Mesothelial cell of epicardium (in vitro differentiated cells): ENCODE results near the gene FAM222A. TPM values are rescaled to one million over a fixed set of nuclear protein-coding genes. Genes with fewer than 3 reads are reported as not detected.

ENCODE experiments used
- DNase-seq, 2 experiments: peaks; one replicate each; pipeline ENCODE4 v3.0.0; 2021; ENCODE audit warnings: low spot score in 2 of 2; ENCODE audit not compliant: unreplicated experiment in 2 of 2
- H3K27ac Mint-ChIP-seq: 2 replicates; pipeline ENCODE4 v1.8.0; 2021; ENCODE audit warnings: mixed read lengths
- H3K27me3 Mint-ChIP-seq: 2 replicates; pipeline ENCODE4 v1.8.0; 2021; ENCODE audit warnings: low read depth, mixed read lengths
- H3K36me3 Mint-ChIP-seq: 2 replicates; pipeline ENCODE4 v1.8.0; 2021; ENCODE audit warnings: mixed read lengths
- H3K4me1 Mint-ChIP-seq: 2 replicates; pipeline ENCODE4 v1.8.0; 2021; ENCODE audit warnings: mixed read lengths
- H3K4me3 Mint-ChIP-seq: 2 replicates; pipeline ENCODE4 v1.8.0; 2021; ENCODE audit warnings: mild to moderate bottlenecking, moderate library complexity, mixed read lengths
- H3K9me3 Mint-ChIP-seq: 2 replicates; pipeline ENCODE4 v1.8.0; 2021; ENCODE audit warnings: mixed read lengths
- total RNA-seq: library from RNA; stranded (reverse); gene quantifications from 3 replicates; pipeline ENCODE4 v1.2.1, GENCODE V29; 2021
- TF ChIP-seq, protein P1 (sequence below): fragments of 200-600 bp; sonication (generic); IDR thresholded peaks from one replicate; pipeline ENCODE4 v1.5.0; 2021; ENCODE audit warnings: antibody characterized with exemption; ENCODE audit not compliant: unreplicated experiment

The FAM222A gene
- total RNA-seq, 1 donor from 2014 or later: 1.1 TPM

DNA sequence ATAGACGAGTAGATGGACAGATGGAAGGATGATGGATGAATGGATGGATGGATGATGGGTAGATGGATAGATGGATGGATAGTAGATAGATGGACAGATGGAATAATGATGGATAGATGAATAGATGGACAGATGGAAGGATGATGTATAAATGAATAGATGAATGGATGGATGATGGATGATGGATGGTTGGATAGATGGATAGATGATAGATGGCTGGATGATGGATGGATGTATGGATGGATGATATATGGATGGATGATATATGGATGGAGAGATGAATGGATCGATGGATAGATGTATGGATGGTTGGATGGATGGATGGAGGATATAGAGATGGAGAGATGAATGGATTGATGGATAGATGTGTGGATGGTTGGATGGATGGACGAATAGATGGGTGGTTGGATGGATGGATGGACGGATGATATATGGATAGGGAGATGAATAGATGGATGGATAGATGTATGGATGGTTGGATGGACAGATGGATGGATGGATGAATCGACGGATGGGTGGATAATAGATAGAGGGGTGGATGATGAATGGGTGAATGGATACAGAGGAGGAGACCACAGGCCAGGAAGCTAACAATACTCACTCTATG, 100.3 kb downstream of the FAM222A start:
- no peak for DNase-seq
- Mint-ChIP-seq H3K9me3 (no peaks in the 10 kb centered on the region), H3K4me1 (peaks cover 3% of the 10 kb centered on the region), H3K27me3 (no peaks in the 10 kb centered on the region), H3K4me3 (no peak overlapping the region), H3K27ac (no peak overlapping the region), H3K36me3 (no peaks in the 10 kb centered on the region)
- TF ChIP-seq, protein P1, sequence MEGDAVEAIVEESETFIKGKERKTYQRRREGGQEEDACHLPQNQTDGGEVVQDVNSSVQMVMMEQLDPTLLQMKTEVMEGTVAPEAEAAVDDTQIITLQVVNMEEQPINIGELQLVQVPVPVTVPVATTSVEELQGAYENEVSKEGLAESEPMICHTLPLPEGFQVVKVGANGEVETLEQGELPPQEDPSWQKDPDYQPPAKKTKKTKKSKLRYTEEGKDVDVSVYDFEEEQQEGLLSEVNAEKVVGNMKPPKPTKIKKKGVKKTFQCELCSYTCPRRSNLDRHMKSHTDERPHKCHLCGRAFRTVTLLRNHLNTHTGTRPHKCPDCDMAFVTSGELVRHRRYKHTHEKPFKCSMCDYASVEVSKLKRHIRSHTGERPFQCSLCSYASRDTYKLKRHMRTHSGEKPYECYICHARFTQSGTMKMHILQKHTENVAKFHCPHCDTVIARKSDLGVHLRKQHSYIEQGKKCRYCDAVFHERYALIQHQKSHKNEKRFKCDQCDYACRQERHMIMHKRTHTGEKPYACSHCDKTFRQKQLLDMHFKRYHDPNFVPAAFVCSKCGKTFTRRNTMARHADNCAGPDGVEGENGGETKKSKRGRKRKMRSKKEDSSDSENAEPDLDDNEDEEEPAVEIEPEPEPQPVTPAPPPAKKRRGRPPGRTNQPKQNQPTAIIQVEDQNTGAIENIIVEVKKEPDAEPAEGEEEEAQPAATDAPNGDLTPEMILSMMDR: no peak

DNA sequence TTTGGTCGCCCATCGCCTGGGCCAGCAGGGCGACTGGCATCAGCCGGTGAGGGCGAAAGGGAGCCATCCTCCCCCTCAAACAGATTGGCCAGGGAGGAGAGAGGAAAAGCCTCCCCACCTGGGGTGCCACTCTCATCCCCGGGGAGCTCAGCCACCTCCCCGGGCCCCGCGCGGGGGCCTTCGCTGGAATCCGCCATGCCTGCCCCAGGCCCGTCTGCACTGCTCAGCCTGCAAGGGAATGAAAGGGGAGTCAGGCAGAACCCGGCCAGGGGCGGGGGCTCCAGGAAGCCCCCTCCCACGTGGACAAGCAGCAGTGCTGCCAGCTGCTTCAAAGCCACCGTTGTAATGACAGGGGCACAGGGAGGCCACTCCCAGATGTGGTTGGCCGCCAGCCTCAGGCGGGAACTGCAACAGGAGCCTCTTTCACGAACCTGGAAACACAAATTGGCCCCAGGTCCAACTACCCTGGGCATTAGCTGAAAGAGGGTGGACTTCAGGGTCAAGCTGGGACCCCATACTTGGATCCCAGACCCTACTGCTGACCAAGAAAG, 101.0 kb downstream of the FAM222A start:
- no peak overlapping the region for H3K27ac Mint-ChIP-seq
- peaks cover 8% of the 10 kb centered on the region for H3K4me1 Mint-ChIP-seq
- TF ChIP-seq, protein P1: no peak
- H3K36me3 Mint-ChIP-seq: no peaks in the 10 kb centered on the region
- DNase-seq: no peak
- no peaks in the 10 kb centered on the region for H3K9me3 Mint-ChIP-seq
- no peaks in the 10 kb centered on the region for H3K27me3 Mint-ChIP-seq
- no peak overlapping the region for H3K4me3 Mint-ChIP-seq

DNA sequence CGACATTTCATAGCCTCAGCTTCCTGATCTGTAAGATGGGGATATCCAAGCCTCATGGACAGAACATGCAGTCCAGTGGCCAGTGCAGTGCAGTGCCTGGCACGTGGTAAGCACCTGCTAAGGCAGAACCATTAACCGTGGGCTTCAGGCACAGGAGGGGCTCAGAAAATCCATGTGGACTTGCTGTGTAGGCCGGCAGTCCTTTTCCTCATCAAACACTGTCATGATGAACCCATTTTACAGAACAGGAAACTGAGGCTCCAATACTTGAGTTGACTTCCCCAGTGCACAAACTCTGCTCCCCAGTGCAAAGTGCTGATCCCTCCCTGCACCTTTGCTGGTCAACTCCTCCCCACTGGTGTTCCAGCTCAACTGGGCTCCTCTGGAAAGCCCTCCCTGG, 101.6 kb downstream of the FAM222A start:
- TF ChIP-seq, protein P1: no peak
- Mint-ChIP-seq H3K36me3 (no peaks in the 10 kb centered on the region), H3K4me1 (peaks cover 8% of the 10 kb centered on the region), H3K9me3 (no peaks in the 10 kb centered on the region), H3K27me3 (no peaks in the 10 kb centered on the region), H3K4me3 (no peak overlapping the region), H3K27ac (no peak overlapping the region)
- DNase-seq: no peak

DNA sequence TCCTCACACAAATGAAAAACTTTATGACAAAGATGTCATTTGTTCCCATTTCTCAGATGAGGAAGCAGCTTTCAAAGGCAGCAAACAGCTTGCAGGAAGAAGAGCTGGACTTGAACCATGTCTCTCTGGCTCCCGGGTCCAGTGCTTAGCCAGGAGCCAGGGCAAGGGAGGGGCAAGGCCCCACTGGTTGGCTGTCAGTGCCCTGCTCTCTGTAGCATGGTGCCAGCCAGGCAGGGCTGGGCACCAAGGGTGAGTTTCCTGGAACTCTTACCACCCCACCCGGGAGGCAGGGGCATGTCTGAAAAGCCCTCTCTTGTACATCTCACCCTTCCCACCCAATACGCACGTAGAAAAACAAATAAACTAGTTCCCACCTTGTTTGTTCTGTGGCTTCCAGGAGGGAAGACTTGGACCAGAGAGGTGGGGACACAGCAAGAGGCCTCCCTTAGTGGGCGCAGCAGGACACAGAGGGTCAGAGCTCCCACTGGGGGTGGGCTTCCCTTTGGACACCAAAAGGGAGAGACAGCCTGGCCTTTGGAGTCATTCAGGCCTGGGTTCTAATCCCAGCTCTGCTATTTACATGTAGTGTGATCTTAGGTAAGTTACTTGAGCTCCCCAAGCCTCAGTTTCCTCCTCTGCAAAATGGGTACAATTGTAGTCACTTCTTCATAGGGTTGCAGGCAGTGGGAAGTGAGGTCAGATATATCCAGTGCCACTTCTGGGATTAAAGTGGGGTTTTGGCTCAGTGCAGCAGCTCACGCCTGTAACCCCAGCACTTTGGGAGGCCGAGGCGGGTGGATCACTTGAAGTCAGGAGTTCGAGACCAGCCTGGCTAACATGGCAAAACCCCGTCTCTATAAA, 102.4 kb downstream of the FAM222A start:
- Mint-ChIP-seq H3K27ac (no peak overlapping the region), H3K4me1 (peaks cover 11% of the 10 kb centered on the region)
- TF ChIP-seq, protein P1: no peak

DNA sequence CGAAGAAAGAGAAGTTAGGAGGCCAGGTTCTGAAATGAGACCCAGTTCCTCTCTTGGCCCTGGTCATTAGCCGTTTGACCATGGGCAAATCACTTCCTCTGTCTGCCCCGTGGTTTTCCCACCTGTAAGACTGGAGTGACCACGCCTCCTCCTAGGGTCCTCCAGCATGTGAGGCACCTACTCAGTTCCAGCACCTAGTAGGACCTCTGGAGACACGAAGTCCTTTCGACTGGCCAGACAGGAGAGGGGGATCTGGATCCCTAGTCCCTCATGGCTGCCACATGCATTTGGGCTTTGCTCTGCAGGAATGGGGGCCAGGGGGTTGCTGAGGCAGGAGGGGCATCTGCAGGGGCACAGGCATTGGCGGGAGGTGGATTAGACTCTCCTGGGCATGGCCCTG, 103.2 kb downstream of the FAM222A start:
- H3K27me3 Mint-ChIP-seq: no peaks in the 10 kb centered on the region
- no peaks in the 10 kb centered on the region for H3K9me3 Mint-ChIP-seq
- H3K4me3 Mint-ChIP-seq: no peak overlapping the region
- no peak overlapping the region for H3K27ac Mint-ChIP-seq
- TF ChIP-seq, protein P1: no peak
- peaks cover 11% of the 10 kb centered on the region for H3K4me1 Mint-ChIP-seq
- DNase-seq: no peak
- no peaks in the 10 kb centered on the region for H3K36me3 Mint-ChIP-seq

More for the DNA sequence above, 102.4 kb downstream of the FAM222A start:
- Mint-ChIP-seq H3K36me3 (no peaks in the 10 kb centered on the region), H3K27me3 (no peaks in the 10 kb centered on the region), H3K4me3 (no peak overlapping the region), H3K9me3 (no peaks in the 10 kb centered on the region)
- DNase-seq: no peak
